Measurements from ENCODE around the gene FMN1. TPM values are rescaled to one million over a fixed set of nuclear protein-coding genes. Genes with fewer than 3 reads are reported as not detected.

FMN1 gene
- total and polyA plus RNA-seq, 10 of the 15 experiments (the other 5 are each of a cell fraction or from before 2014, with no cell fraction given), result 0.05 to 0.16 (median 0.08) TPM; not detected in 4

GRCh38 chr15:32857732-32858131 lies 336.8 kb downstream of the FMN1 start:
- no peaks in the 10 kb centered on the region for H3K79me2 ChIP-seq (ENCODE audit: control insufficient read depth, insufficient read depth, low read length)
- BruUV-seq (replicated peaks), result no TSS peak
- FAIRE-seq (no peak), DNase-seq (ENCODE audit: low read depth, low spot score) (no peak), ATAC-seq (no peak)
- no peaks in the 10 kb centered on the region for H4K20me1 ChIP-seq (ENCODE audit: control insufficient read depth, insufficient read depth)
- H3K27ac ChIP-seq (ENCODE audit: control insufficient read depth, insufficient read depth), result no peak overlapping the region
- H2AFZ ChIP-seq (ENCODE audit: control insufficient read depth, low read depth, low read length), result no peak overlapping the region
- ChIA-PET POLR2A (no interaction called here), CTCF (interaction anchor here (0.9 to 1.2 kb wide), 2 partner anchors 14 to 84 kb away, joined by 3 read pairs; no protein-coding TSS in a partner anchor), RAD21 (ENCODE audit: unreplicated experiment) (no interaction called here), SMC1A (ENCODE audit: uncharacterized antibody, unreplicated experiment) (interaction anchor here (1.2 kb wide), 1 partner anchor 12 kb away, joined by 4 read pairs; no protein-coding TSS in a partner anchor)
- H3K9me3 ChIP-seq (replicated peaks; ENCODE audit: control insufficient read depth, insufficient read depth, low read length), result no peaks in the 10 kb centered on the region
- peaks cover 8% of the 10 kb centered on the region for H3K4me1 ChIP-seq (ENCODE audit: control insufficient read depth, insufficient read depth, low read length)
- WGBS (ENCODE audit: insufficient coverage, insufficient replicate concordance, low lambda C conversion rate, missing lambda C conversion rate), result 6% methylated on average over 2 of the region's 2 CpGs
- in situ Hi-C loops (cut with MboI), result no loop called here
- no peak overlapping the region for H3K4me2 ChIP-seq (ENCODE audit: control insufficient read depth, insufficient read depth)
- no peaks in the 10 kb centered on the region for H3K36me3 ChIP-seq (ENCODE audit: control insufficient read depth in 2 of 2, insufficient read depth in 2 of 2, low read length in 1 of 2)
- no peak overlapping the region for H3K4me3 ChIP-seq
- no peaks in the 10 kb centered on the region; a peak in 1 of 4 replicates for H3K27me3 ChIP-seq (replicated peaks in 1 of 2; ENCODE audit: control insufficient read depth in 2 of 2, insufficient read depth in 2 of 2, low read length in 1 of 2)
- intact Hi-C loops (cut with micrococcal nuclease; ENCODE audit: unreplicated experiment), result no loop called here
- H3K9ac ChIP-seq (ENCODE audit: control insufficient read depth, insufficient read depth, low read length), result no peak overlapping the region
- TF ChIP-seq LARP7 (IDR thresholded peaks at IDR 0.05) (no peak), IRF3 (IDR thresholded peaks at IDR 0.05) (no peak), ASH2L (IDR thresholded peaks at IDR 0.05; ENCODE audit: borderline replicate concordance, low read depth) (no peak), RAD21 (IDR thresholded peaks at IDR 0.05; ENCODE audit: insufficient read depth, low read depth, low read length) (no peak), CHD2 (IDR thresholded peaks at IDR 0.05; ENCODE audit: borderline replicate concordance, low read depth, low read length) (no peak), NFYA (IDR thresholded peaks at IDR 0.05; ENCODE audit: borderline replicate concordance, low read depth, low read length) (no peak), JUND (IDR thresholded peaks at IDR 0.05; ENCODE audit: low read depth, low read length) (no peak), PKNOX1 (IDR thresholded peaks at IDR 0.05) (no peak), ZNF384 (IDR thresholded peaks at IDR 0.05; ENCODE audit: borderline replicate concordance, low read depth, low read length) (no peak), NBN (IDR thresholded peaks at IDR 0.05) (no peak), SKIL (IDR thresholded peaks at IDR 0.05; ENCODE audit: low read depth, poor library complexity, severe bottlenecking) (no peak), BCL11A (IDR thresholded peaks at IDR 0.05; ENCODE audit: low read depth, low read length) (no peak), MTA3 (IDR thresholded peaks at IDR 0.05; ENCODE audit: borderline replicate concordance, low read length) (no peak), FOXM1 (IDR thresholded peaks at IDR 0.05; ENCODE audit: low read depth, low read length) (no peak), BACH1 (IDR thresholded peaks at IDR 0.05; ENCODE audit: borderline replicate concordance) (no peak), ZBTB4 (CRISPR knock-in tag; IDR thresholded peaks at IDR 0.05) (no peak), HDAC2 (IDR thresholded peaks at IDR 0.05) (no peak)

All from GM12878 (cell line).